RCC 7860 (cell line): ENCODE results near the gene HSPG2.
A peak's percentile ranks its signal among the peaks of the same experiment; 100 is the strongest.

ENCODE experiments used
- DNase-seq: peaks from one replicate; pipeline ENCODE4 v3.0.0-alpha.2; 2015; ENCODE audit warnings: low spot score
- FAIRE-seq: peaks from 2 replicates; lab custom pipeline; 2012; peaks lifted over from hg19 to GRCh38; lab: Jason Lieb, UNC

The HSPG2 gene

DNA sequence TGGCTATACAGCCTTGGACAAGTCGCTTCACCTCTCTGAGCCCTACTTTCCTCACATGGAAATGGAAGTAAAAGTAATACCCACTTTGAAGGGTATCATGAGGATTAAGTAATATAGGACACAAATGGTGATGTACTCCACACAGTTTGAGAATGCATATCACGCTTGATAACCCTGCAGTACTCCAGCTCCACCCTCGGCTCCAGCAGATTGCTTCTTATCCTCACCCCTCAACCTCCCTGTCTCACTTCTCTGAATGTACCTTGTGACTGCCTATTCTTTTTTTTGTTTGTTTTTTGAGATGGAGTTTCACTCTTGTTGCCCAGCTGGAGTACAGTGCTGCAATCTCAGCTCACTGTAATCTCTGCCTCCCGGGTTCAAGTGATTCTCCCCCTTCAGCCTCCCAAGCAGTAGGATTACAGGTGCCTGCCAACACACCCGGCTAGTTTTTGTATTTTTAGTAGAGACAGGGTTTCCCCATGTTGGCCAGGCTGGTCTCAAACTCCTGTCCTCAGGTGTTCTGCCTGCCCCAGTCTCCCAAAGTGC, 69.6 kb downstream of the HSPG2 start:
- DNase-seq (no peak), FAIRE-seq (no peak)

DNA sequence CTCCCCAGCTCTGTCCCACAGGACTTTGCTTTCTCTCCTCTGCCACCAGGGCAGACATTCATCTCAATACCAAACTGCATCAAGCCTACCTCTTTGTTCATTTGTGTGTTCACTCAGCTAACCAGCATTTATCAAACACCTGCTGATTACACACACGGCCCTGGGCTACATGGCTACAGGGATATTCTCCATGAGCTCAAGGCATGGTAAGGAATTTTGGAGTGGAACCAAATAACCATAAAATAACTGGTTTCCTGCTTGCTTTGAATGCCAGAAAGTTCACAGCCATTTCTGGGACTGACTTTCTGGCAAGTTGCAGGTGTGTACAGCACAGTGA, 70.4 kb downstream of the HSPG2 start:
- DNase-seq (no peak), FAIRE-seq (no peak)

DNA sequence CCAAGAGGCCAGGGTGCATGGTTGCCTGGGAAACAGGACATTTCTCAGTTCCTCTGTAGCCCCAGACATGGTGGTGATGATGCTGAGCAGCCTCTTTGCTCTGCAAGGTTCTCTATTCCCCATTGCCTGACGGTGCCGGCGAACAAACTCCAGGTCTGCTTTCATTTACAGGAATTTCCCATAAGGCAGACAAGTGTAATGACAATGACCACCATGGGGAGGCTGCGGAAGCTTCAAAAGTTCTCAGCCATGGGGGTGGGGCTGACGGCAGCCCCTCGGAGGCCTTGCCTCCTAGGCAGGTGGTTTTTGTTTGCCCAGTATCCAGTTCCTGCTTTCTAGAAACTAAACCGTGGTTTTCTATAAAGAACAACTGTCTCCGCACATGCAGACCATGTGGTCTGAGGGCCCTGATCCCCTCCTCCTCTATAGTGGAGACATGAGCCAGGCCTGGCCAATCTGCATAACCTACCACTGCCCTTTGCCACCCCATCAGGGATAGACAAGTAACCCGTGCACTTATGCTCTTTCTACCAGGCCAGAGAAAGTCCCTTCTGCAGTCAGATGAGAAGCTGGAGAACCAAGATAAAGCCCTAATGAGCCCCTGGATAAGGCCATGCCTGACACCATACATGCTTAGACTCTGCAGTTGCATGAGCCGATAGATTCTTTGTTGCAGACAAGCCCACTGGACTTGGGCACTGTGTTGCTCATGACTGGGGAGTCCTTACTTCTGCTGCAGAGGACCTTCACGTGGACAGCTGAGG, 71.0 kb downstream of the HSPG2 start:
- DNase-seq = no peak
- no peak for FAIRE-seq

DNA sequence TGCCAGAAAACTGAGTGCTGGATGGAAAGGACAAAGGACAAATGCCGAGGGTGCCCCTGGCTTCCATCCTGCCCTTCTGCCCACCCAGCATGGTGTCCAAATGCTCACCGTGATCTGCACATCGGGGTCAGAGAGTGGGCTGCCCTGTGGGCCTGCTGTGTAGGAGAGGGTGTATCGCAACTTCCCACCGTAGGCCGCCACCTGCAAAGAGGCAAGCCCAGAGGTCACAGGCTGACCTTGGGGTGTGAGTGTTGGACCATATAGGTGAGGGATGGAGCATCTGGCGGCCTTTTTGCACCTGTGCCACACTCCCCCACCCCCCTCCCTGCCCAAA, 71.5 kb downstream of the HSPG2 start:
- DNase-seq = no peak
- FAIRE-seq = no peak

DNA sequence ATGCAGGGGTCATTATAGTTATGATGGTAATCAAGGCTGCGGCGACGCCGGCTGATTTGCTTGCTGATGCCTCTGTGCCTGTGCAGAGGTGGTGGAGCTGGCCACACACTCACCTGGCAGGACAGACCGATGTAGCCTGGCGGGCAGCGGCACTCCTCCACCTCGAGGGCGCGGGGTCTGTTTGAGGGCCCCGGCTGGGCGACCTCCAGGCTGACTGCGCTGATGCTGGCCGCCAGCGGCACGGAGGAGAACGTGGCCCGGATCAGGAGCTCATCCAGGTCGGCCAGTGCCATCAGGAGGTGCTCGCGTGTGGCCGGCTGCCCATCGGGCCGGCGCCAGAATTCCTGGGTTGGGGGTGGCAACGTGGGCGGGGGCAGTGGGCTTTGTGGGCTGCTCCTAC, 72.4 kb downstream of the HSPG2 start:
- DNase-seq (no peak), FAIRE-seq (no peak)

DNA sequence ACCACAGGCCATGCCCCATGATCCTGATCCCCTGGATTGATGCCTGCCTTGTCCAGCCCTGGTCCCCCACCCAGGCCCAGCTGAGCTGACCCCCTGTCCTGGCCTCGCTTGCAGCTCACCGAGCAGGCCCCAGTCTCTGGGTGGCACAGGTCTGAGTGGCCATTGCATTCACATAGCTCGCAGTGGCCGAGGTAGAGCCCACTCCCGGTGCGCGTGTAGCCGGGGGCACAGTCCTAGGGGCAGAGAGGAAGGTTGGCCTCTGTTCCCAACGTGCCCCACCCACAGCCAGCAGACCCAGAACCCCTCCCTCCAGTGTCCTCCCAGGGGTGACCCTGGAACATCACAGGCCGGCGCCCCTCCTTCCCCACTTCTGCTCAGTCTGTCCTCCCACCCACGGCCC, 73.1 kb downstream of the HSPG2 start:
- FAIRE-seq = no peak
- no peak for DNase-seq

DNA sequence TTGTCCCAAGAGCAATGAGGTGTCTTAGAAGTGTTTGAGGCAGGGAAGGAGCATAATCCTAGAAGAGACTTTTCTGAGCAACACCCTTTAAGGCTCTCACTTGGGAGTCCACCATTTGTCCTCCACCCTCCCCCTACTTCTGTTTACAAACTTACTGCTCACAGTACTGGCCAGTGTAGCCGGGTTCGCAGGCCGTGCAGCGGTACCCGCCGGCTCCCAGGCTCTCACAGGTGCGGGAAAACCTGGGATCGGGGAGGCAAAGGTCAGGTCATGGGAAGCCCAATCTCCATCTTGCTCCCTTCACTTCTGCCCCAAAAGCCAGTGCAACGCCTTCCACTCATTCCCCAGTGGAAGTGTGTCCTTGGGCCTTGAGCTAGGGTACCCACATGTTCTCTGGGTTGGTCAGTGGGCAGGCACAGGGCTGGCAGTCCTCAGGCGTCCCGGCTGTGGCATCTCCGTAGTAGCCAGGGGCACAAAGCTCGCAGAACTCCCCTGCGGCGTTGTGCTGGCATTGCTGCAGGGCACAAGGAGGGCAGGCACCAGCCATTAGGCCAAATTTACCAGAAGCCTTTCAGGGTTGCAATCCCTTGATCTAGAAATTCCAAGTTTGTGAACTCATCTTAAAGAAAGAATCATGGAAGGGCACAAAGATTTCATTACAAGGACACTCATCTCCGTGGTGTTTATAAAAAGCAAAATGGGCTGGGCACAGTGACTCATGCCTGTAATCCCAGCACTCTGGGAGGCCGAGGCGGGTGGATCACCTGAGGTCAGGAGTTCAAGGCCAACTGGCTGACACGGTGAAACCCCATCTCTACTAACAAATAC, 75.3 kb downstream of the HSPG2 start:
- DNase-seq = peak; percentile 51
- FAIRE-seq = no peak

DNA sequence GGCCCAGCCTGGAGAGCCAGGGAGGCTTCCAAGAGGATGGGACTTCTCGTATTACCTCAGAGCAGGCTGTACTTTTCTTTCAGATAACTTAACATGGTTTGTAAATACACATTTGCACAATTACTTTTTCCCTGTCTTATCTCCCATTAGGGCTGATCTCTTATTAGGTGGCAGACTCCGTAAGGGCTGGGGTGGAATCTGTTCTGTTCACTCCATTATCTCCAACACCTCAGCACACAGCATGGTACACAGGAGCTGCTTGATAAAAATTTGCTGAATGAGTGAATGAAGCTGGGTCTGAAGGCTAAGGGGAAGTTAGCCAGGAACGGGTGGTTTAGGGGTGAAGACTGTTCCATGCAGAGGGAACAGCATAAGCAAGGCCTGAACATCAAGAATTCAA, 76.1 kb downstream of the HSPG2 start:
- no peak for DNase-seq
- no peak for FAIRE-seq

DNA sequence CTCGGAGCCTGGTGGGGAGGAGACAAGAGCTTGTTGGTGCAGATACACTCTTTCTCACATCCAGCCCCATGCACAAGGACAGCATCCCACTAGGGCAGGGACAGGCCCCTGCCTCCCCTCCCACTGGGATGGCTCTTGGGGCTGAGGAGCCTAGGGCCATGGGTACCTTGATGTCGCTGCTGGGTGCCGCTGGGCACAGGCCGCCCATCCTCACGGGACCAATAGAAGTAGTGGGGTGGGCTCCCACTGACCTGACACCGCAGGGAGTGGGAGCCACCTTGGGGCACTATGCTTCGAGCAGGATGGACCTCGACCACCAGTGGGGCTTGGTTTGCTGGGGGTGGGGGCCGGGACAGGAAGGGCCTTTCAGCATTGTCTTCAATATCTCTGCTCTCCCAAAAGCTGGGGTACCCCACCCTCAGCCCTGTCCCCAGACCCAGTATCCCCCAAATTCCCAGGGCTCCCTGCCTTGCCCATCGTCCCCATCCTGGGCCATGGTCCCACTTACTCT, 77.4 kb downstream of the HSPG2 start:
- no peak for FAIRE-seq
- no peak for DNase-seq

DNA sequence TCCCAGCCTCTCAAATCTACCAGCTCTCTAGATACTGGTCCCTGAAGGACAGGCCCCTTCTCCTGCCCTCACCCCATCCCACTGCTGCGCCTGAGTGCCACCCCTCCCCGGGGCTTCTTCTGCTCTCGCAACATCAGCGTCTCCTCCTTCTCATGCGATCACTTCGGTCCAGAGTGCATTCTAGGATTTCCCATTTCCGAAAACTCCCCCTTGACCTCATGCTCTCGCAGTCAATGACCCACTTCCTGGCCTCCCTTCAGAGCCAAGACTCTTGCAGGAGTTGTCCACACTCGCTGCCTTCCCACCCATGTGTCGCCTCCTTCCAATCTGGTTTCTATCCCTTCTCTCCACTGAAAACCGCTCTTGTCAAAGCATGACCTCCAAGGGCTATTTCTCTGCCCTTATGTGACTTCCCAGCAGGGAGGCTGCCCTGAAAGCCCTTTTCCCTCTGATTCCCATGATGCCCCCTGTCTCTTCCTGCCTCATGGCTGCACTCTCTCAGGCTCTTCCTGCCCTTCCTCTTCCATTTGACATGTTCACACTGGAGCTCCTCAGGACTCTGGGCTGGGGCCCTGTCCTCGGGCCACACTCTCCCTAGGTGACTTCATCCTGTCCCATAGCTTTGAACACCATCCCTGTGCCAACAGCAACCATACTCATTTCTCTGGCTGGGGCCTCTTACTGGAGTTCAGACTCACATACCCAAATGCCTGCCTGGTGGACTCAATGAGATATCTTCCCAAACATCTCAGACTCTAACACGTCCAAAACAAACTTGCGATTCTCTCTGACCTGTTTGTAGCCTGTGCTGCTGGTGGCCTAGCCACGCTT, 79.1 kb downstream of the HSPG2 start:
- DNase-seq (no peak), FAIRE-seq (no peak)

DNA sequence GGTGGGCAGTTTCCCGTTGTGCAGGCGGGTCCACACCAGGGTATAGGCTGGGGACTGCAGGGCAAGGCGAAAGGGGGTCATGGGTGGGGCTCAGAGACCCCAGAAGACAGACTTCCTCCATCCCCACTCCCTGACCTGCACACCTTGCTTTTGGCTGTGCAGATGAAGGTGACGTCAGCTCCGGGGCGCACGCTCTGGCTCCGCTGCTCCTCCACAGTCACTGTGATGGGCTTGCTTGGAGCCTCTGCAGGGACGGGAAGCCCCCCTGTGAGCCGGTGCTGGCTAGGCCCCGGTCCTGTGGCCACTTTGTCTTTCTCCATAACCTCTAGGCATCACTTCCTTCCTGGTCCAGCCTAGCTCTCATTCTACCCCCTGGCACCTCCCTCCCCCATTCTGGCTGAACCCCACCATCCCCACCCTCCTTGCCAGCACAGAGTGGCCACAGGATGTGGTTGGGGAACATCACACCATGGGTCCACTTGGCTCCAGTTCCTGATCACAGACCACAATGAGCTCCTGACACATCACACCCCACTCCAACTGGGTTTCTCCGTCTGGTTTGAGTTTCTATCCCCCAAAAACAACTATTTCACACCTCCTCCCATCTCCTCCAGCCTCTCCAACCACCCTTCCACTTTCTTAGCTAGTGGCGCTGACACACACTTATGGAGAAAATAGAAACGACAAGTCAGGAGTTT, 79.8 kb downstream of the HSPG2 start:
- peak; percentile 40 for DNase-seq
- no peak for FAIRE-seq

DNA sequence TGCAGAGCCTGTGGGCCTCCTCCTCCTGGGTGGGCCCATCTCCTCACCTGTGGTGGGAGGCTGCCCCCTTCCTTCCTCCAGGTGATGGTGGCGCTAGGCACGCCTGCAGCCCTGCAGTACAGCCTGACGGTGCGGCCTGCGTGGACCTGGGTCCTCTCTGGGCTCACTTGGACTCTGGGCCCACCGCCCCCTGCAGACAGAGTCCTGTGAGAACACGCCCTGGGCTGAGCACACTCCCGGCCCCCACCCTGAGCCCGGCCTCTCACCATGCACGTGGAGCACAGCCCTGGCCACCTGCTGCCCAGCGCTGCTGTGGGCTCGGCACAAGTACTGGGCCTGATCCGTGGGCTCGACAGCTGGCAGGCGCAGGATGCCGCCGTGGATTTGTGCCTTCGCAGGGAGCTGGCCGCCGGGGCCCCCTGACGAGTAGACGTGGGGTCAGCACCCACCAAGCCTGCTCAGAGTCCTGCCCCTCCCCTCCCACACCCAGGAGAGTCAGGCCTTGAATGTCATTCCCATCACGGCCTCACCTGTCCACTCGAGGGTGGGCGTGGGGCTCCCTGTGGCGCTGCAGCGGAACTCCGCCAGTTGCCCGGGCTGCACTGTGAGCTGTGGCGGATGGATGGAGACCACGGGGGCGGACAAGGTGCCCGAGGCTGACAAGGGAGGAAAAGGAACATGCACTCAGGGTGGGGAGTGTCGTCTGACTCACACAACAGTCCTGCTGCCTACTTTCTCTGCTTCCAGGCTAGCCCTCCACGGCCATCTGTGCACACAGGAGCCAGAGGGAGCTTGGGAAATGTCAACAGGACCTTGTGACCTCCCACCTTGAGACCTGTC, 81.6 kb downstream of the HSPG2 start:
- FAIRE-seq (no peak), DNase-seq (peak; percentile 7)

DNA sequence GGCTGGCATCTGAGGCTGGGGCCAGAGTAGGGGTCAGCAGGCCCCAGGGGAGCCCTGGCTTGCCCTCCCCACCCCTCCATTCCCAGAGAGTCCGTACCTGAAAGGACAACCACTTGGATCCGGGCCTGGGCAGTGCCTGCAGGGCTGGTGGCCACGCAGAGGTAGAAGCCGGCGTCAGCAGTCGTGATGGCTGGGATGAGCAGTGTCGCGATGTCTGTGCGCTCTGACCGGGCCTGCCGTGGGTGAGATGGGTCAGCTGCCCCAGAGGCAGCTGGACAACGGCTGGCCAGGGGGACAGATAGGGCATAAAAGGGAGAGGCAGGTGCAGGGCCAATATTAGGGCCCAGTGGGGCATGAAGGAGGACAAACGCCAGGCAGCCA, 82.4 kb downstream of the HSPG2 start:
- FAIRE-seq = no peak
- no peak for DNase-seq

DNA sequence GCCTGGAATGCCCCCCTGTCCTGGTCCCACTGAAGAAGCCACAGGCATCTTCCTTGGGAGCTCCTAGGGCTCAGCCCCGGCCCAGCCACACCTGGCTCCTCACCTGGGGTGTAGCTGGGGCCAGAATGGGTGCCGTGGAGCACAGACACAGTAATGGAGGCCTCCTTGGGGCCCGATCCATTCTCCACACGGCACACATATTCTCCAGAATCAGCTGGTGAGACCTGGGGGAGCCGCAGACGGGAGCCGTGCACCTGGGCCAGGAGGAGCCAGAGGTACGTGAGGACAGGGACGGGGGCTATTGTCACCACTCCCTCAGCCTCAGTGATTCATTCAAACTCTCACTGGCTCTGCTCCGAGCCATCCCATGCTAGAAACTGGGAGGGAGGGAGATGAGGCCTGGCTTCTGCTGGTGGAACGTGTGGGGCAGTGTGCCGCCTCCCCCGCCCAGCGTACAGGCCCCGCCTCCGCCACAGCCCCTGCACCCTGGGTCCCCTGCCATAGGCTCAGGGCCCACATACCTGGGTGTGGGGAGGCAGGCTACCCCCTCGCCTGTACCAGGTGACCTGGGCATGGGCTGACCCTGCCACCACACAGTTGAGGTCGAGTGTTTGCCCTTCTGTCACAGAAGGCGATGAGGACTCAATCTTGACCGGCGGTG, 82.9 kb downstream of the HSPG2 start:
- DNase-seq (no peak), FAIRE-seq (no peak)

DNA sequence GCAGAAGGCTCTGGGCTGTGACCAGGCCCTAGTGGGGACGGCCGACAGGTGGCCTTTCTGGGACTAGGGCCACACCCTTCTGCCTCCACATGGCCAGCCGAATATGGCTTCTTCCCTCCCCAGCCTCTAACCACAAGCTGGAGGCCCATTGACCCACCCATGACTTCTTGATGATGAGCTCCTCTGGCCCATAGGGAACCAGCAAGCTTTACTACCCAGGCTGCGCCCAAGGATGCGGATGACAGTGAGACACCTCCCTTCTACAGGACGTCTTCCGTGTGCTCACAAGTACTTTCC, 84.0 kb downstream of the HSPG2 start:
- no peak for DNase-seq
- no peak for FAIRE-seq

DNA sequence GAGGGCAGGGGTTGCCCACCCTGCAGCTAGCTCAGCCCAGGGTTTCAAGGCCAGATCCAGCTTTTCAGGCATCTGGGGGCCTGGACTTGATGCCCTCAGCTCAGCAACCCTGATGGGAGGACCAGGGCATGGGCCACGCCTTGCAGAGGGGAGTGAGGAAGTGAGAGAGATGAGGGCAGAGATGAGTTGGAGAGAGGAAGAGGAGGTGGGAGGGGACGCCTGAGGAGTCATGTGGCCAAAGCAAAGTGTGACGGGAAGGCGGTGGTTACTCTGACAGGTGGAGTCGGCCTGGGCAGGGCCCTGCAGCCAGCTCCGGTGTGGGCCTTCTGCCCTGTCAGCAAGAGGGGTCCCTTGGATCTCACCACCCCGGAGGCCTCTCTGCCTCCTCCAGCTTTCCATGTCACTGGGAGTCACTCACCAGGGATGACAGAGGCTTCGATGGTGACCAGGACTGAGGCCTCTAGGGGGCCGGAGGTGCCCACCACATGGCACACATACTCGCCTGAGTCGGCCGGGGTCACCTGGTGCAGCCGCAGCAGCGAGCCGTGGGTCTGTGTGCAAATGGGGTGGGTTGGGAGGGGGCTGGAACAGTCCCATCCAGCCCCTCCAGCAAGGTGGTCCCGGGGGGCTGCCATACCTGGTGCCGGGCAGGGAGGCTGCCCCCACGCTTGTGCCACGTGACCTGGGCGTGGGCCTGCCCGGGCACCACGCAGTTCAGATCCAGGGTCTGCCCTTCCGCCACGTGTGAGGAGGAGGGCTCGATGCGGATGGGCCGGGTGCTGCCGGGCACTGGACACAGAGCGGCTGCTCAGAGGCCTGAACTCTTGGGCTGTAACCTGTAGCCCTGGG, 84.6 kb downstream of the HSPG2 start:
- FAIRE-seq (no peak), DNase-seq (no peak)

DNA sequence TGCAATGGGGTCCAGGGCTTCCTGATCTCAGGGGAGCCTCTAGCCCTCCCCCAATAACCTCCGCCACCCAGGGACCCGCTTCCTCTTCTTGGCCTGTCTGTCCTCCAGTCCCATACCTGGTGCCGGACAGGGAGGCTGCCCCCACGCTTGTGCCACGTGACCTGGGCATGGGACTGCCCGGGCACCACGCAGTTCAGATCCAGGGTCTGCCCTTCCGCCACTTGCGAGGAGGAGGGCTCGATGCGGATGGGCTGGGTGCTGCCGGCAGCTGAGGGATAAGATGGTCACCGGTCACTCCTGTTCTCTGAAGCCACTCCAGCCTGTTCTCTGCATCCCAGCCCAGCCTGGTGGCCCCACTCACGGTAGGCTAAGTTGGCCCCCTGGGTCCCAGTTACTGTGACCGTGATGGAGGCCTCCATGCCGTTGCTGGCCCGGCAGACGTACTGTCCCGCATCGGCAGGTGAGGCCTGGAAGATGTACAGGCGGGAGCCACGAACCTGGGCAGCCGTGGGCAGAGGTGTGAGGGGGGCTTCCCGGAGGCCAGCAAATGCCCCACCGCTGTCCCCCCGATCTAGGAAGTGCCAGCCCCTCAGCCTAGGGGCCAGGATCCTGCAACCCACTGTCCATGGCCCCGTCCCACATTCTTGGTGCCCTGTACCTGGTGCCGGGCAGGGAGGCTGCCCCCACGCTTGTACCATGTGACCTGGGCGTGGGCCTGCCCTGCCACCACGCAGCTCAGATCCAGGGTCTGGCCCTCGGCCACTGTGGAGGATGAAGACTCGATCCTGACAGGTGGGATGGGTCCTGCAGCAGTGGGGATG, 85.5 kb downstream of the HSPG2 start:
- FAIRE-seq (no peak), DNase-seq (no peak)
